Measurements from ENCODE around the gene SLC25A26.

DNA sequence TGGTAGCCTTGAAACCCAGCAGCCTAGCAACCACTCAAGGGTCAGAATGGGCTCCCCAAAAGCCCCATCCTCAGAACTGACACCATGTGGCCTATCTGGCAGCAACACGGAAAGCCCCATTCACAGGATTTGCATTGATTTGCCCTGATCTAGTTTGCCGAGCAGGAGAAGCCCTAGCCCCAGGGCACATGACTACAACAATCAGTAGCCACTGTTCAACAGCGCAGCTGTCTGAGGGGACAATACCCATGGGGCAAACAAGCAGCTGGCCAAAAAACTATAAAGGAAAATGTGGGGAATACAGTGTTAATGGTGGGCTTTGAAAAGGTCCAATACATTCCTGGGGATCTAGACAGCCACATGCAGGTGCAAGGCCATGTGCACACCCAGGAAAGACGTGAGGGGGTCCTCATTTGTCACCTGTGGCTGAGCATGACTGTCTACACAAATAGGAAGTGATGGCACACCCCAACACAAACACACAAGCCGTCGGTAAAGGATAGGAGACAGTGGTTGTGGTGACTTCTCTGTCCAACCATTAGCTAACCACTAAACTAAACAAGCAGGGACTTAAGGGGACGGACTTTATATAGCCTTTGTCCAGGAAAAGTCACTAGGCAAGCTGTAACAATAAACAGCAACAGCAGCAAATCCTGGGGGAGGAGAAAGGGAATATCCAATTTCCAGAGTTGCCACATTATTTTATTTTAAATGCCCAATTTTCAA, 166.3 kb downstream of the SLC25A26 start:
- TF ChIP-seq CTCF (IDR thresholded peaks at IDR 0.05) (no peak), POLR2A (IDR thresholded peaks at IDR 0.05) (no peak), POLR2AphosphoS5 (IDR thresholded peaks at IDR 0.05) (no peak), EP300 (IDR thresholded peaks at IDR 0.05) (no peak)
